T-helper 2 cell (primary cell): ENCODE data around the gene CCND2.

Experiments used
- DNase-seq, 5 experiments: peaks; one replicate each; pipeline versions ENCODE4 v3.0.0 to v3.0.0-alpha.2; 2012 to 2022

The CCND2 gene

DNA sequence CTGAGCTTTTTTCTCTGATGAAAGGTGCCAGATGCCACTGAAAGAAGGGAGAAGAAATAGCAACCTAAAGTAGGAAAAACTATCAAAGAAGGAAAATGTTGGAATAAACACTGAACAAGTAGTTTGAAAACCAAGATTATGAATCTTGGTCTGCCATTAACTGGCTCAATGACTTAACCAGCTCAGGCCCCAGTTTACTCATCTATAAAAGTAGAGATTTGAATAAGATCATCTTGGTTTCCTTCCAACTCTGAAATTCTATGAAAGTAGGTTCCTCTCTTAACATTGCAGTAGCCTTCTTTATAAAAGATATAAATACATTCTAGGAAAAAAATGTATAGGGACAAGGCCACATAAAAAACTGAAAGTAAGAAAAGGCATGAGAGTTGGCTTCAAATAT is 16.1 kb upstream of the CCND2 start:
- no peak for DNase-seq

DNA sequence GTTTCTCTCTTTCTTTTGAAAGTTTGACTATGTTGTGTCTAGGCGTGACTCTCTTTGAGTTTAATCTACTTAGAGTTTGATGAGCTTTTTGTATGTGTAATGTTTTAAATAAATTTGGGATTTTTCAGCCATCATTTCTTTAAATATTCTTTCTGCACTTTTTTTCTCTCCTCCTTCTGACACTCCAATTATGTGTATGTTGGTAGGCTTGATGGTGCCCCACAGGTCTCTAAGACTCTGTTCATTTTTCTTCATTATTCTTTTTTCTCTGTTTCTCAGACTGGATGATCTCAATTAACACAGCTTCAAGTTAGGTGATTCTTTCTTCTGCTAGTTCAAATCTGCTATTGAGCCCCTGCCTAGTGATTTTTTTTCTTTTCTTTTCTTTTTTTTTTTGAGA is 14.5 kb upstream of the CCND2 start:
- no peak for DNase-seq

DNA sequence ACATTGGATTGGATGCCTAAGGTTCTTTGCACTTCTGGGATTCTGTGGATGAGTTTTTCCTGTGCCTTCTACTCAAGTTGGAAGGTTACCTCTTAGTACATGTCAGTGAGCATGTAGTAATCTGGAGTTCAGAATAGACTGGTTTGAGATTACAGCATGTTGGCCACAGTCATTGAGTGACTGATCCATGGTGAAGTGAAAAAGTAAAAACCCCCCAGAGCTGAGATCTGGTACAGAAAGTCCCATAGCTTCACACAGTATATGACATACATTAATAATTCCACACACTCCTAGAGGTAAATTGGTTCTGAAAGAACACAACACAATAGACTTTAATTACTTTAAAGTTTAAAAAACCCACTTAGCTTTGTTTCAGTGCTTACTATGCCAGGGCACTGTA is 11.9 kb upstream of the CCND2 start:
- DNase-seq, result no peak

- DNase-seq, result no peak
Measured at GRCh38 chr12:4265280-4265679, 8.3 kb upstream of the CCND2 start.

- no peak for DNase-seq
Measured at GRCh38 chr12:4266990-4267389, 6.6 kb upstream of the CCND2 start.

DNA sequence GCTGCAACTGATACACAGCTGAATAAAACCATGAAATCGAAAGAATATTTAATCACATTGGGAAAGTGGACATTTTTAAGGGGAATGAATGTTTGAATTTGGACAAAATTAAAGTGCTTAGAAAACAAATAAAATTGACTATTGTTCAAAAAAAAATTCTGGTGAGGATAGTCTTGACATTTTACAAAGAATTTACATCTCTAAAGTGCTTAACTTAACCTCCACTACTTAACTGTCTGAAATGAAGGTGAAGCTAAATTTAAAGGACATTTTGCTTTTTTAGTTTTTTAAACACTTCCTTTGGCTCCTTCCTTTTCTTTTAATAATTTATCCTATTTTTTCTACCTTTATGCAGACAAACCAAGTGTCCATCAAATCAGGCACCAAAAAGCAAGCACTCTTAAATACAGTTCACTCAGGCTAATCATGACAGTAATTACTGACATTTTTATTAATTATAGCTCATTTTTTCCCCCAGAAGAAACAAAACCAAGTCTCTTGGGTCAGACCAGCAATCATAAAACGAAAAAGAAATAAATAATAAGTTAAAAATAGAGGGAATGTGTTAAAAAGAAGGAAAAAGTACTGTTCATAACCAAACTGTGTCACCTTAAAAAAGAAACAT is 5.7 kb upstream of the CCND2 start:
- DNase-seq, result no peak

- peak in 2 of 5 experiments; percentile 46 to 56 for DNase-seq
Measured at GRCh38 chr12:4268329-4269181, 5.0 kb upstream of the CCND2 start.

GRCh38 chr12:4269279-4269991 is 4.1 kb upstream of the CCND2 start:
- peak; percentile 74 to 94 (median 88) for DNase-seq

GRCh38 chr12:4270016-4270830 is 3.3 kb upstream of the CCND2 start:
- peak in 2 of 5 experiments; percentile 23 to 55 for DNase-seq

GRCh38 chr12:4270831-4271716 is 2.5 kb upstream of the CCND2 start:
- peak in 2 of 5 experiments; percentile 48 to 53 for DNase-seq

GRCh38 chr12:4271717-4272423 is 1.7 kb upstream of the CCND2 start:
- DNase-seq, result peak in 4 of 5 experiments; percentile 66 to 98 (median 82)

- DNase-seq, result peak in 4 of 5 experiments; percentile 47 to 92 (median 67)
Measured at GRCh38 chr12:4272424-4273272, 914 bp upstream of the CCND2 start.

DNA sequence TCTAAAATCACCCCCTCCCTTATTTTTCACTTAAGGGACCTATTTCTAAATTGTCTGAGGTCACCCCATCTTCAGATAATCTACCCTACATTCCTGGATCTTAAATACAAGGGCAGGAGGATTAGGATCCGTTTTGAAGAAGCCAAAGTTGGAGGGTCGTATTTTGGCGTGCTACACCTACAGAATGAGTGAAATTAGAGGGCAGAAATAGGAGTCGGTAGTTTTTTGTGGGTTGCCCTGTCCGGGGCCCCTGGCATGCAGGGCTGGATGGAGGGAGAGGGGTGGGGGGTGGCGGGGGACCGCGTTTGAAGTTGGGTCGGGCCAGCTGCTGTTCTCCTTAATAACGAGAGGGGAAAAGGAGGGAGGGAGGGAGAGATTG is 300 bp upstream of the CCND2 start:
- no peak for DNase-seq

- peak in 2 of 5 experiments; percentile 24 to 55 for DNase-seq
Measured at GRCh38 chr12:4274396-4275015, 944 bp downstream of the CCND2 start.

- DNase-seq, result peak in 1 of 5 experiments; percentile 54
Measured at GRCh38 chr12:4275016-4275869, 1.7 kb downstream of the CCND2 start.

- DNase-seq, result no peak
Measured at GRCh38 chr12:4275870-4276301, 2.3 kb downstream of the CCND2 start.

DNA sequence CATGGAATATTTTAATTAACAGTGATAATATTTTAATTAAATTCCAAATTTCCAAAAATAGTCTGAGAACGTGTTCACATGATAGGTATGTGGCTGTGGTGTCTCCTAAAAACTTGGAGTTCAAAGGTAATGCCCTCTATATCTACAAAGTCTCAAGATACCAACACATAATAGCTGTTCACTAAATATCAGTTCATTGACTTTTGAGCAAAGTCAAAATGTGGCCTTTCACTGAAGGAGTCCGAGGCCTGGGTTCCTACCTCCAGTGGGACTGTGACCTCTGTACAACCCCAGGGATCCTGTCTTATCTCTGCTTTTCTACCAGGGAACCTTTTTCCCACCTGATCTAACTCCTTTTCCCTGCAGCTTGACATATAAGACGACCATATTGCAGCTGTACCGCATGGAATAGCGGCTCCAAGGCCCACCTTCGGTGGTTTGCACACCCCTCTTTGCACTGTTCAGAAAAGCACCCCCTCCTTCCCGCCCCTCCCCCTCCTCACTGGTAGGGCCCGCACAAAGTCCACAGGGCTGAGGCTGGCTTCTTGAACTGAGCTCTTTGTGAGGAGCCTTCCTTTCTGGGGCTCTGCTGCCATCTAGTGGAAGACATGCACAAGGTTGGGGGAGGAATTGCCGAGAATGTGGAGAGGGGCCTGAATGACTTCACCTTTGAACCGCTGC is 3.1 kb downstream of the CCND2 start:
- peak; percentile 42 to 90 (median 75) for DNase-seq

- DNase-seq, result no peak
Measured at GRCh38 chr12:4277205-4277543, 3.6 kb downstream of the CCND2 start.
